ENCODE results near the gene RRM2.
A peak's percentile ranks its signal among the peaks of the same experiment; 100 is the strongest.

The RRM2 gene

DNA sequence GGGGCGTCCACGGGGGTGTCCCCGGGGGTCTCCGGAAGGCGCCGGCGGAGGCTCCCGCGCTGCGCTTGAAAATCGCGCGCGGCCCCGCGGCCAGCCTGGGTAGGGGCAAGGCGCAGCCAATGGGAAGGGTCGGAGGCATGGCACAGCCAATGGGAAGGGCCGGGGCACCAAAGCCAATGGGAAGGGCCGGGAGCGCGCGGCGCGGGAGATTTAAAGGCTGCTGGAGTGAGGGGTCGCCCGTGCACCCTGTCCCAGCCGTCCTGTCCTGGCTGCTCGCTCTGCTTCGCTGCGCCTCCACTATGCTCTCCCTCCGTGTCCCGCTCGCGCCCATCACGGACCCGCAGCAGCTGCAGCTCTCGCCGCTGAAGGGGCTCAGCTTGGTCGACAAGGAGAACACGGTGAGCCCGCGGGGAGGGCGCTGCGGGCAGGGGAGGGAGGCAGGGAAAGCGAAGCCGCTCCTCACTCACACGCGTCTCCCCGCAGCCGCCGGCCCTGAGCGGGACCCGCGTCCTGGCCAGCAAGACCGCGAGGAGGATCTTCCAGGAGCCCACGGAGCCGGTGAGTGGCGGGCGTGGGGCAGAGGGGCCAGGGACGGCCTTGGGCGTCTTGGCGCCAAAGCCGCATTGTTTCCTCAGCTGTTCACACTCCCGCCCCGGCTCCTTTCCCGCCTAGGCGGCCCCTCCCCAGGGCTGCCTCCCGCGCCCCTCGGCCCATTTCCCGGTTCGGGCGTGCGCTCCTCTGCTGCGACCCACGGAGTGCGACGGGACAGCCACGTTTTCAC, at the start of gene RRM2:
TSS of gene RRM2 (plus strand) at position 240 of the 781 bp plus-strand sequence. CDS start at position 300, 60 bp downstream.
- peak; percentile 65 for DNase-seq (ENCODE audit: extremely low read depth, low read depth)

GRCh38 chr2:10073706-10074105, 48.8 kb upstream of the RRM2 start:
- no peak for DNase-seq (ENCODE audit: extremely low read depth, low read depth)
- no peak for TF ChIP-seq CTCF (IDR thresholded peaks at IDR 0.05; ENCODE audit: low read depth, low read length)

More for the DNA sequence above, at the start of gene RRM2:
- TF ChIP-seq CTCF (IDR thresholded peaks at IDR 0.05; ENCODE audit: low read depth, low read length) = no peak

GRCh38 chr2:10075101-10075500, 47.4 kb upstream of the RRM2 start:
- TF ChIP-seq CTCF (IDR thresholded peaks at IDR 0.05; ENCODE audit: low read depth, low read length) = no peak
- DNase-seq (ENCODE audit: extremely low read depth, low read depth) = no peak

DNA sequence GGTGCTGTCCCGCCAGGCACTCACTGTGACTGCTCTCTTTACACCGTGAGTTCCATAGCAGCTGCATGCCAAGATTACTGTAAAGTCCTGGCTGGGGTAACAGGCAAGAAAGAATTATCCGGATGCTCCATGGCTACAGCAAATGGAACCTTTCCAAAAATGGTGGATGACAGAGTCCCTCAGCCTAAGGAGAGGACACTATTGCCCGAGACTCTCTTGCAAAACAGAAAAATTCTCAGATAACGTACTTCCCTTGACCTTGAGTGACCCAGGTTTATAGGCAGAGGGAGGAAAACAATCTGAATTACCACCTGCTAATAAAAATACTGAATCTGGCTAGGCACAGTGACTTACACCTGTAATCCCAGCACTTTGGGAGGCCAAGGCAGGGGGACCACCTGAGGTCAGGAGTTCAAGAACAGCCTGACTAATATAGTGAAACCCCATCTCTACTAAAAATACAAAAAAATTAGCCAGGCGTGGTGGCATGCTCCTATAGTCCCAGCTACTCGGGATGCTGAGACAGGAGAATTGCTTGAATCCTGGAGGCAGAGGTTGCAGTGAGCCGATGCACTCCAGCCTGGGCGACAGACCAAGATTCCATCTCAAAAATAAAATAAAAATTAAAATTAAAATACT, 46.8 kb upstream of the RRM2 start:
- no peak for TF ChIP-seq CTCF (IDR thresholded peaks at IDR 0.05; ENCODE audit: low read depth, low read length)
- DNase-seq (ENCODE audit: extremely low read depth, low read depth) = no peak

- no peak for DNase-seq (ENCODE audit: extremely low read depth, low read depth)
- TF ChIP-seq CTCF (IDR thresholded peaks at IDR 0.05; ENCODE audit: low read depth, low read length) = no peak
Measured at GRCh38 chr2:10076511-10076910, 46.0 kb upstream of the RRM2 start.

- DNase-seq (ENCODE audit: extremely low read depth, low read depth) = no peak
- no peak for TF ChIP-seq CTCF (IDR thresholded peaks at IDR 0.05; ENCODE audit: low read depth, low read length)
Measured at GRCh38 chr2:10076988-10077527, 45.5 kb upstream of the RRM2 start.

GRCh38 chr2:10078001-10078400, 44.5 kb upstream of the RRM2 start:
- no peak for TF ChIP-seq CTCF (IDR thresholded peaks at IDR 0.05; ENCODE audit: low read depth, low read length)

More at GRCh38 chr2:10078001-10078400, 44.5 kb upstream of the RRM2 start:
- no peak for DNase-seq (ENCODE audit: extremely low read depth, low read depth)
